LoVo (cell line): Measurements from ENCODE around the gene IRF8.
"Not testable (repeated sequence)": the region's sequence is repeated elsewhere in the genome, so short reads cannot be mapped to it uniquely, and the experiment has no call there.

Source experiments
- DNase-seq: peaks from one replicate; pipeline ENCODE4 v3.0.0-alpha.2; 2016; ENCODE audit warnings: low spot score

The IRF8 gene

DNA sequence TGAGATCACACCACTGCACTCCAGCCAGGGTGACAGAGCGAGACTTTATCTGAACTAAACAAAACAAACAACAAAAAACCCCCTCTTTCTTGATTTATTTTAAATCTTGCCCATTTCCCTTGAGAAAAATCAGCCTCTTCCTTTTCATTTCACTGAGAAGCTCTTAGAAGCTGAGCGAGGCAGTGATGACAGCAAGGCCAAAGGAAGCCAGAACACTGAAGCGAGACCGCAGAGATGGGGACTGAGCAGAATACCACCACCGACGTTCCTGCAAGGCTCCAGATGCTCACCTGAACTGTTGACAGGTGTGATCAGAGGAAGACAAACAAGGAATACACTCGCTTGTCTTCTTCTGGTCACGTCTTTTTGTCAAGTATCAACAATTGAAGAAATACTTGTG lies 30.5 kb upstream of the IRF8 start:
- no peak for DNase-seq

DNA sequence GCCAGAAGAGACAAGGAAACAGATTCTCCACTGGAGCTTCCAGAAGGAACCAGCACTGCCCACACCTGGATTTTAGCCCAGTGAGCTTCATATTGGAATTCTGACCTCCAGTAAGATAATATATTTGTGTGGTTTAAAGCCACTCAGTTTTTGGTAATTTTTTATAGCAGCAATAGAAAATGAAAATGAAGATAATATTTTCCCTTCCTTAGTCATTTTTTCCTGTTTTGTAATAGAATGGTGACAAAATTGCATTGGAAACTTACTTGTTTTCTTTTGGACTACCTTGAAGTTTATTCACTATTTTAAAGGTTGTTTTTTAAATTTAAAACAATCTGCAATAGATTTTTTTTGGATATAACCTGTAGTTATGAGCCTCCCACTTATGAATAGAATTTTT lies 29.8 kb upstream of the IRF8 start:
- DNase-seq, result no peak

DNA sequence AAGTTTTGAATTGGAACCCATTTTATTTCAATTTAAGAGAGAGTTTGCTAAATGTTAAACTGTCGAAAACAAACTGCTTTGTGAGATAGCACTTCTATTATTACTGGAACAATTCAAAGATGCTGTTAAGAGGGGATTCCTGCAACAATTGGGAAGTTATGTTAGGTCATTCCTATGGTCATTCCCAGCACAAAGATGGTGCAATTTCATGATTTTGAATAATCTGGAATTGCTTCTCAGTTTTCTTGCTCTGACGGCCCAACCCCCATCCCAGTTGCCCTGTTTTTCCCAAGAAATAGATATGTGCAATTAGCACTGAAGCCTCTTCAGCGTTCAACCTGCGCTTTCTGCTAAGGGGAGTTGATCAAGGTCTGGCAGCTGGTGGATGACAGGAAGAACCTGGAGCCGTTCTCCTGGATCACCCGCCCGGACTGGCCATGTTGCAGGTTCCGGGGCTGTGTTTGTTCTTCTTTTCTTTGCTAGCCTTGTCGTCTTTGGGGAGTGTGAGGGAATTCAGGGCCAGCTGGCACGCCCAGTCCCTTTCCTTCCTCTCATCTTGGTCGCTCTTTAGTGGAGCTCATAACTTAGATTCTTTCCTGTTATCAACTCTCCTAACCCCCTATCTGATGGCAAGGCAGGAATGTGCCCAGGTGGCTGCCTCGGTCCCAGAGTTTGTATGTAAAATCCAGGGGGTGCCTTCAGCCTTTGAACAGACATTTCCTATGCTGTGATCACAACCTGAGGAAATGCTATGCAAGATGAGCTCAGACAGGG lies 29.0 kb upstream of the IRF8 start:
- DNase-seq, result no peak

DNA sequence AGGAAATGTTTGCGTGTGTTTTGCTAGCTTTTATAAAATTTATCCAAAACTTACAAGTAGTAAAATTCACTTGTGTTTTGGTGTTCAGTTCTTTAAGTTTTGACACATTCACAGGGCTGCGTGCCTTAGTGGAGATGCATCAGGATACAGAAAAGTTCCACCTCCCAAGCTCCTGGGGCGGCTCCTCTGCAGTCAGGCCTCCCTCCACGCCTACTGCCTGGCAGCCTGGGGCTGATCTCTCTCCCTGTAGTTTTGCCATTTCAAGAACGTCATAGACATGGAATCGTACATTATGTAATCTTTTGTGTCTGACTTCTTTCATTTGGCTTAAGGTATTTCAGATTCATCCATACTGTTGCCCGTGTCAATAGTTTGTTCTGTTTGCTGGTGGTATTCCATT lies 27.2 kb upstream of the IRF8 start:
- DNase-seq, result no peak

DNA sequence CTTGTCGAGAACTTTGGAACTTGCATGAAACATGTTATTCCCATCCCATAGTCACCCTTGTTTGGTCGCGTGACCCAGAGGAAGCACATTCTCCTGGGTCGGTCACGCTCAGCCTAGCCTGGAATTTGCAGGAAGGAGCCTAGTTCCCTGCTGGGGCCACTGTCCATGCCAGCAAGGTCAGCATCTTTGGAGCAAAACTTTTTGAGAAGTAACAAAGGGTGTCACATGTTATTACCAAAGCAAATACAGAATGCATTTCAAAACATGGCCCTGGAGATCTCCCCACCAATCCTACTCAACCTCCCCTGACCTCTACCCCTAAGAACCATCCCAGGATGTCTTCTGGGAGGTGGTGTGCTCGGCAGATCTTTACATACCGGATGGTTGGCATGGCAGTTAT lies 26.2 kb upstream of the IRF8 start:
- no peak for DNase-seq

DNA sequence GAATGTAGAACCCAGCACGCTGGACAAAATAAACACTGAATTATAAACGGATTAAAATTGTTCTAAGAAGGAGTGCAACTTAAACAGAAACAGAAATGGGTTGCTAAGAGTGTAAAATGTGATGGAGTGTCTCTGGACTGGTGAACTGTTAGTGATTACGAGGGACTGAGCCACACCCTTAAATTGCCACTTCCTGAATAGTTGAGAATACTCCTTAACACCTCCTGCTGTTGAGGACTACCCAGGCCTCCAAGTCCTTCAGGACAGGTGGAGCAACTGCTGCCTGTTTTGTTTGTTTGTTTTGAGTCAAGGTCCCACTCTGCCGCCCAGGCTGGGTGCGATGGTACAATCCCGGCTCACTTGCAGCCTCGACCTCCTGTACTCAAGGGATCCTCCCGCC lies 25.8 kb upstream of the IRF8 start:
- no peak for DNase-seq

DNA sequence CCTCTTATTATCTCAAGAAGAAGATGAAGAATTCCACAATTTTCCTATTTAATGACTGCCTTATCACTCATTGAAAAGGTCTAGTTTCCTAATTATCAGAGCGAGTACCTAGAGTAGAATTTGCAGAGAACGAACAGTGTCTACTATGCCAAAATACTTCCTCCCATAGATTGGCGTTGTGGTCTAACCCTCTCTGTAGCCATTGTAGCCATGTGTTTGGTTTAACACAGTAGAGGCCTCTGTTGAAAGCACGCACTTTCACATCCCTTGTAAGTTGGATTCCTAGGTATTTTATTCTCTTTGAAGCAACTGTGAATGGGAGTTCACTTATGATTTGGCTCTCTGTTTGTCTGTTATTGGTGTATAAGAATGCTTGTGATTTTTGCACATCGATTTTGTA lies 24.9 kb upstream of the IRF8 start:
- DNase-seq, result not testable (repeated sequence)

DNA sequence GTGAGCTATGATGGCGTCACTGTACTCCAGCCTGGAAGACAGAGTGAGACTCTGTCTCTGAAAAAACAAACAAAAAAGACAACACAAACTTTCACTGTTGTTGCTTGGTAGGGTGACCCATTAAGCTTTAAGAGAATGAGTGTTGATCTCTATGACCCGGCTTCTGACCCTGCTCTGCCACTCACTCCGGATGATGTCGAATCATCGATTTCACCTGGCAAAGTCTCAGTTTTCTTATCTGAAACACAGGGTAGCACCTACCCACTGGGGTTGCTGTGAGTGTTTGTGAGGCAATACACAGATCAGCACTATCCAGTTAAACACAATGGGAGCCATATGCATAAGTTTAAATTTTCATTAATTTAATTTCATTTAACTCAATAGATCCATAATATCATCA lies 20.6 kb upstream of the IRF8 start:
- DNase-seq, result no peak

DNA sequence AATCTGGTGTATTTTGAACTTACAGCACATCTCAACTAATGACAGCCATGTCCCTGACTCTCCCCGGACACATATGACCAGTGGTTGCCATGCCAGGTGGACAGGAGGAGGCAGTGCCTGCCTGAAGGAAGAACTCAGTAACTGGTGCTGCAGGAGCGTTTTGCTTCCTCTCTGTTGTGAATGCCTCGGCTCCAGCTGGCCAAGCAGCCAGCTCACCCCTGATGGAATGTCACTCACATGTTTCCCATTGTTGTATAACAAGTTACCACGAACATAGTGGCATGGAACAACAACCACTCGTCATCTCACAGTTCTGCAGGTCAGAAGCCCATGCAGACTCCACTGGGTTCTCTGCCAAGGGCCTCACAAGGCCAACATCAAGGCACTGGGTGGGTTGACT lies 20.1 kb upstream of the IRF8 start:
- DNase-seq, result no peak

DNA sequence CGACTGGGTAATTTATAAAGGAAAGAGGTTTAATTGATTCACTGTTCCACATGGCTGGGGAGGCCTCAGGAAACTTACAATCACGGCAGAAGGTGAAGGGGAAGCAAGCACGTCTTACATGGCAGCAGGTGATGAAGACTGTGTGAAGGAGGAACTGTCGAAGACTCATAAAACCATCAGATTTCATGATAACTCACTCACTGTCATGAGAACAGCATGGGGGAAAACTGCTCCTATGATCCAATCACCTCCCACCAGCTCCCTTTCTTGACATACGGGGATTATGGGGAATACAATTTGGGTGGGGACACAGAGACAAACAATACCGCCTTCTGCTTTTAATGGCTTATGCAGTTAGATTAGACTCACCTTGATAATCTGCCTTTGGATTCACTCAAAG lies 19.4 kb upstream of the IRF8 start:
- DNase-seq, result no peak

DNA sequence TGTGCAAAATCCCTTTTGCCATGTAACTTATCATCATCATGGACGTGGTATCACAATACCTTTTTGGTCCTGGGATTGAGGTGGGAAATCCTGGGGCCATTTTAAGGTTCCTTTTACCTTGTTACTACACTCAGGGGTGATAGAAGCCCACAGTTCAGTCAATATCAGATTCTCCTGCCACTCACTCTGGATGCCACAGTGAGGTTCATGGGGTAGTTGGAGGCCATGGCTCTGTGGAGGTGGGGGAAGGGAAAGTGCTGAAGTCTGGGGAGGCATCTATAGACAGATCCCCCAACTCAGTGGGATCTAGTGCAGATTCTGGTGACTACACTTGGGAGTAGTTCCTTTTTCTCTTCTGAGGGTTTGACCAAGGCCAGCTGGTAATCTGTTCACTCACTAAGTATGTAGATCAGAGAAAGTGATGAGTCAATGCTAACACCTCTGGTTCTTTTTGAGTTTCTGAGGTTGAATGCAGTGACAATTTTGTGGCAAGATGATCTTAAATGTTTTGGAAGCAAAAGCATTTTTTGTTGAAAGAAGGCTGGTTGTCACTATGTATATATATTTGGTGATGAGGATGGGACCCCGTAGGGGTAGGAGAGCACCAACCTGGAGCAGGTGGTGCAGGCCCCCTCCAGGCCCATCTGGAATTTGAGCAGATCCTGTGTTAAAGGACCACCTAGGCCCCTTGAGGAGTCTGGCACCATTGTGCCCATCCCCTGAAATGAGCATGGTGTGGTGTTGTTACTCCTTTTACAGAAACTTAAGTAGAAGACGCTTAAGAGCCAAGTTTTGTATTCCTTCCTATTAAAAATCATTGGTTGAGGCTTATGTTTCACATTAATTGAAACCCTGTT lies 18.8 kb upstream of the IRF8 start:
- no peak for DNase-seq

DNA sequence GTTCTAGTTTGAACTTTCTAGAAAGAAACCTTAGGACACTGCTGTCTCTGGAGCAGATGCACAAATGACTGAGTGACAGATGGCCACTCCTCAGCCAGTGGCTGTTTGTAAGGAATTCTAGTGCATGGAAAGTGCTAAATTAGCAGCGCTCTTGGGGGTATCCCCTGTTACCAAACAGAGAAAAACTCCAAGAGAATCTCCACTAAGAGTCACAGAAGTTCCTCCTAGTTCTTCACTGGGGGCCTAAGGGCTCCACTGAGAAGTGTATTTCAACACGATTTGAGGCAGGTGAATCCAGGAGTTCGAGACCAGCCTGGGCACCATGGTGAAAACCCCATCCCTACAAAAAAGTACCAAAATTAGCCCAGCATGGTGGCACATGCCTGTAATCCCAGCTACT lies 18.1 kb upstream of the IRF8 start:
- no peak for DNase-seq

DNA sequence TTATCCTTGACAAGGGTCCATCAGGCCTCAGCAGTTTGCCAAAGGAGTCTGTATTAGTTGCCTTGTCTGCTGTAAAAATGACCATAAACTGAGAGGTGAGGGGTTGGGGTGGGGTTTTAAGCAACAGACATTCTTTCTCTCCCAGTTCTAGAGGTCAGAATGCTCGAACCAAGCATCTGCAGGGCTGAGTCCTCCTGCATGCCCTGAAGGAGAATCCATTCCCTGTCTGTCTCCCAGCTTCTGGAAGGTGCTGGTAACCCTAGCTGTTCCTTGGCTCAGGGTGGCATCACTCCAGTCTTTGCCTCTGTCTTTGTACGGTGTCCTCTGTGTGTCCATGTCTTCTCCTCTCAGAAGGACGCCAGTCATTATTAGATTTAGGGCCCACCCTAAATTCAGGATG lies 17.5 kb upstream of the IRF8 start:
- no peak for DNase-seq

DNA sequence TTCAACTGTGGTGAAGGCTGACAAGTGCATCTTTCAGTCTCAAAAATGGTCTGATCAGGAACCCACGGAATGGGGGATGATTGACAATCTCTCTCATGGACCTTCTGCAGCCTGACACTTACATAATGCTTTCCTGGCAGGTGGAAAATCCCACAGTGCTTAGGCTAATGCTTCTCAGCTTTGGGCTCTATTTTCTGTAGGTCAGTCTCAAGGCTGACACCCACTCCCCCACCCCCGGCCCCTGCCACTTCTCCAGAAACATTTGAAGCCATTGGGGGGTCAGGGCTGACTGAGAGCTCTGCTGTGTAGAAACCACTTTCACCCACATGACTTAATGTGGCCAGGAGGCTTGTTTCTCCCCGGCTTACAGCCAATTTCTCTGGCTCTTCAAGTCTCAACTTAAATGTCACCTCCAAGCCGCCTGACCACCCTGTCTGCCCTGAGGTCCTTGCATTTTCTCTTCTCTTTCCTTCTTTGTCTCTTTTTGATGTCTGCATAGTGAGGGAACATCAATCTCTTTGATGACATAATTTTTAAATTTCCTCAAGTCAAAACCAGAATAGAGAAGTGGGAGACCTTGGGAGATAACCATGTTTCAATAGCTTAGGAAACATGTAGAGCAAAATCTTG lies 16.7 kb upstream of the IRF8 start:
- DNase-seq, result no peak

DNA sequence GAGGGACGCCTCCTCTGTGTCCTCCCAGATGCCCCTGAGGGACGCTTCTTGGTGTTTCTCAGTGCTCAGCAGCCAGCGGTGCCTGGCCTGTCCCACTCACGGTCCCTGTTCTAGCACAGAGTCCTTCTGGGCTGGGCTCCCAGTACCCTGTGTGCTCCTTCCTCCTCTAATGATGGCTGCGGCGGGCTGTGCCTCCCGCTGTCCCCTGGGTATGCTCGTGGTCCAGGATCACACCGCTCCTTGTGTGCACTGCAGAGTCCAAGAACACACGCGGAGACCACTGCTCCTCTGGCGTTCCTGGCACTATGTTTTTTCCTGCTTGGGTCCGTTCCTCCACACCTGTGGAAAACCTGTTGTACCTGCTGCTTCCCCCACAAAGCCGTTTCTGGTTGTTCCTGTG lies 15.1 kb upstream of the IRF8 start:
- DNase-seq, result no peak

DNA sequence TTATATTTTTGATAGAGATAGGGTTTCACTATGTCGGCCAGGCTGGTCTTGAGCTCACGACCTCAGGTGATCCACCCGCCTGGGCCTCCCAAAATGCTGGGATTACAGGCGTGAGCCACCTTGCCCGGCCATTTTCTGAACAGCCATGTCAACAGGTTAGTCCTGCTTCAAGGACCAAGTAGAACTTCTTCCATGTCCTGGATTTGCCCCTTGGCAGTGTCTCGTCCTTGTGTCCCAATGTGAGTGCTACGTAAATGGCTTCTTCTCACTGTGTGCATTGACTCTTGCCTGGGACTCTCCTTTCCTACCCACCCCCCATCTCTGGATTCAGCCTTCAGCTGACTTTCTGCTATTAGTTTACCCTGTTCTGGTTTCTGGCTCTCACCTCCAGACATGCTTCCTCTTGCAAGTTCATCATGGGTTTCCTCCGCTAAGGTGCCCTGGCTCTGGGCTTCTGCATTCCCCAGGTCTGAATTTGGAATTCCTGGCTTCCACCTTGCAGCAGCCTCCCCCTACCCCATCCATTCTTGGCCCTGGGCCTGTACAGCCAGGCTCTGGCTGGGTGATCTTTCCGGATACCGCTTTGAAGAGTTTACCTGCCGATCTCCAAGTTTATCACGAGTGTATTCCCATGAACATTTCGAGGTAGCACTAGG lies 14.0 kb upstream of the IRF8 start:
- DNase-seq, result no peak

DNA sequence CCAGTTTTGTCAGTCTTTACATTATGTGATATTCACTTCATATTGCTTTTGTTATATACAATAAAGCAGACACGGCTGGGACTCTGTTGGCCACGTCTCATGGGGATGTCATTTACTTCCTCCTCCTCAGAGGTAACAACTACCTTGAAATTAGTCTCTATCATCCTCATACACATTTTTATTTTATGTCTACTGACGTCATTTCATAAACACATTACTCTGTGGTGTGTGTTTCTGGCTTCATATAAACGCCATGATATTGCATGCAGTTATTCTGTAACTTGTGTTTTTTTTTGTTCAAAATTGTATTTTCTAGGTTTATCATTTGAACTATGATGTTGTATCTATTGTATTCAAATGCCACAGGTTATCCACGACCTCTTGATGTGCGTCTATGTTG lies 13.4 kb upstream of the IRF8 start:
- DNase-seq, result no peak

DNA sequence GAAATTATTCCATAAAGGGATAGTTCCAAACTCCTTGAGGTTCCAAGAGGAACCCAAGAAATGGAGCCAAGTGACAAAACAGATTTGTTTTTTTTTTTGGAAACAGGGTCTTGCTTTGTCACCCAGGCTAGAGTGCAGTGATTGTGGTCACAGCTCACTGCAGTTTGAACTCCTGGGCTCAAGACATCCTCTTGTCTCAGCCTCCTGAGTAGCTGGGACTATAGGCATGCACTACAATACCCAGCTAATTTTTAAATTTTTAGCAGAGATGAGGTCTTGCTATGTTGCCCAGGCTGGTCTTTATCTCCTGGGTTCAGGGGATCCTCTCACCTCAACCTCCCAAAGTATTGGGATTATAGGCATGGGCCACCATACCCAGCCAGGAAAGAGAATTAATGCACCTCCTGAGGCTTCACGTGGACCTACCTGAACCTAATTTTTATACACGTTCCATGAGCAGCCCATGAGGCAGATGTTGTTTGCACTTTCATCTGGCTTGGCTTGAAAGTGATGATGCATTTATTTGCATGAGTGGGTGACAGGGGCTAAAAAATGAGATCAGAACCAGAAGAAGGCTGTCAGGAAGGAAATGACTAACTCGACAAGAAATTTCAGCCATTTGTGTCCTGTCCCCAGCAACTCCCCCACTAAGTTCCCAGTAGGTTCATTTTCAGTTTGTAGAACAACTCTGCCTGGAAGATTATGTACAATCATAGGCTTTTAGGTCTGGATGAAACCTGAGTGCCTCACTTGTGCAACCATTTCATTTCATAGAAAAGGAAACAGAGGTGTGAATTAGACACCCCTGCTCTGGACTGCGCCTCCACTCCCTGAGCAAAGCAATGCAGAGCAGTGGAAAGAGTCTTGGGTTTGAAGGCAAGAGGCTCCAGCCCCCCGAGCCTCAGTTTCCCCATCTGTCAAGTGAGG lies 10.3 kb upstream of the IRF8 start:
- no peak for DNase-seq

DNA sequence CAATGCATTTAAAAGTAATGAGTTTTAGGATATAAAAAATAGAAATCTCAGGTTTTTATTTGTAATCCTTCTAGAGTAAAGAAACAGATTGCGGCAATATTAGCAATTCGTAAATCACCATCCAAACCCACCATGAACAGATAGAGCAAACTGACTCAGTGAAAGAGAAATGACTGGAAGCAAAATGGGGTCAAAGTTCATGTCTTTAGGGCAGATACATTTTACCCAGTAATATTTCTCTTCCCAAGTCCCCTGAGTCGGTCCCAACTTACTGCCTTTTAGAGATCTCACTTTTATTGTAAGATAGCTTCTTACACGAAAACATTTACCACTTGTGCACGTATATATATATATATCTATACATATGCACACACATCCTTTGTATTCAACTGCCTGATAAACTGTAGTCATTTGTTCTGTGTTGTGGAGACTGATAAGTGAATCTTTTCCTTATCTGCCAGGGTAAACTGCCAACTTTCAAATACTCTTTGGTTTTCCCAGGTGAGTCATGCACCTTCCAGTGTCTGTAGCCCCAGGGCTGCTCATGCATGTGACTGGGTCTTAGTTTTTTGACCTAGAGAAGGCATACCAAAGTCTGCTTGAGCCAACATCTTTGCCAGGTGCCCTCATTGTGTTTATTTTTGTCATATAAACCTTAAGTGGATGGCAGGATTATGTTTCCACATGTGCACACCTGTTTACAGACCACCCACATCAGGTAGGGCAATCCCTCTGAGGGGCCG lies 7.8 kb upstream of the IRF8 start:
- peak; percentile 81 for DNase-seq

DNA sequence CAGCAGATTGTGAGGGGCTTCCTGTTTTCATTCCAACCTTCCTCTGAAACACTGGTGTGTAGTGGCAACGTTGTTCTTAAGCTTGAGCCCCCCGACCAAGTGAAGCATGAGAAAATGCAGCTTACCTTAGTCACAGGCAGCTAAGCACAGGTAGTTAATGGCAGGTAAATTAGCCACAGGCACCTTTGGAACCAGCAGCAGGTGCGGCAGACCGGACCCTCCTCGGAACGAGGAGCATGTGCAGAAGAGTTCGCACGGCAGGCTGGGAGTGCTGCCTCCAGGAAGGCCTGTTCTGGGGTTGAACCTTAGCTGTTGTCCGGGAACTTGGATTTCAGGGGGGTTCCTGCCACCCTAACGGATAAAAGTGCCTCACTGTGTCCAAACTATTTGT lies 7.2 kb upstream of the IRF8 start:
- DNase-seq, result no peak

DNA sequence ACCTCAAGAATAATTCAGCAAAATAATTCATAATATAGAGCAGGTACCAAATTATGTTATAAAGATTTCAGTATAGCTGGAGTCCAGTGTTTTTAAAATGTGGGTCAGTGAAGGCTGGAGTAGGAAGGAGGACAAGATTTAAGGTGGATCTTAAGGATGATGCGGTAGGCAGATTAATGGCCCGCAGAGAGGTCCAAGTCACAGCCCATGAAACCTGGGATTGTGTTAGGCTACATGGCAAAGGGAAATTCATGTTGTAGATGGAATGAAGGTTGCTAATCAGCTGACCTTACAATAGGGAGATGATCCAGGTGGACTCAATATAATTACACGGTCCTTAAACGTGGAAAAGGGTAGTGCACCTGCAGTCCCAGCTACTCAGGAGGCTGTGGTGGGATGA lies 6.2 kb upstream of the IRF8 start:
- DNase-seq, result no peak
